Measurements from ENCODE around the gene TAF1.

GRCh38 chrX:71439896-71440295 is 73.7 kb downstream of the TAF1 start:
- TF ChIP-seq, protein P1, sequence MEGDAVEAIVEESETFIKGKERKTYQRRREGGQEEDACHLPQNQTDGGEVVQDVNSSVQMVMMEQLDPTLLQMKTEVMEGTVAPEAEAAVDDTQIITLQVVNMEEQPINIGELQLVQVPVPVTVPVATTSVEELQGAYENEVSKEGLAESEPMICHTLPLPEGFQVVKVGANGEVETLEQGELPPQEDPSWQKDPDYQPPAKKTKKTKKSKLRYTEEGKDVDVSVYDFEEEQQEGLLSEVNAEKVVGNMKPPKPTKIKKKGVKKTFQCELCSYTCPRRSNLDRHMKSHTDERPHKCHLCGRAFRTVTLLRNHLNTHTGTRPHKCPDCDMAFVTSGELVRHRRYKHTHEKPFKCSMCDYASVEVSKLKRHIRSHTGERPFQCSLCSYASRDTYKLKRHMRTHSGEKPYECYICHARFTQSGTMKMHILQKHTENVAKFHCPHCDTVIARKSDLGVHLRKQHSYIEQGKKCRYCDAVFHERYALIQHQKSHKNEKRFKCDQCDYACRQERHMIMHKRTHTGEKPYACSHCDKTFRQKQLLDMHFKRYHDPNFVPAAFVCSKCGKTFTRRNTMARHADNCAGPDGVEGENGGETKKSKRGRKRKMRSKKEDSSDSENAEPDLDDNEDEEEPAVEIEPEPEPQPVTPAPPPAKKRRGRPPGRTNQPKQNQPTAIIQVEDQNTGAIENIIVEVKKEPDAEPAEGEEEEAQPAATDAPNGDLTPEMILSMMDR (IDR thresholded peaks at IDR 0.05) = no peak
- TF ChIP-seq EZH2 (IDR thresholded peaks at IDR 0.05) = no peak

All from neural progenitor cell (in vitro differentiated cells).